ENCODE data around the gene DAAM1.

DAAM1 gene

DNA sequence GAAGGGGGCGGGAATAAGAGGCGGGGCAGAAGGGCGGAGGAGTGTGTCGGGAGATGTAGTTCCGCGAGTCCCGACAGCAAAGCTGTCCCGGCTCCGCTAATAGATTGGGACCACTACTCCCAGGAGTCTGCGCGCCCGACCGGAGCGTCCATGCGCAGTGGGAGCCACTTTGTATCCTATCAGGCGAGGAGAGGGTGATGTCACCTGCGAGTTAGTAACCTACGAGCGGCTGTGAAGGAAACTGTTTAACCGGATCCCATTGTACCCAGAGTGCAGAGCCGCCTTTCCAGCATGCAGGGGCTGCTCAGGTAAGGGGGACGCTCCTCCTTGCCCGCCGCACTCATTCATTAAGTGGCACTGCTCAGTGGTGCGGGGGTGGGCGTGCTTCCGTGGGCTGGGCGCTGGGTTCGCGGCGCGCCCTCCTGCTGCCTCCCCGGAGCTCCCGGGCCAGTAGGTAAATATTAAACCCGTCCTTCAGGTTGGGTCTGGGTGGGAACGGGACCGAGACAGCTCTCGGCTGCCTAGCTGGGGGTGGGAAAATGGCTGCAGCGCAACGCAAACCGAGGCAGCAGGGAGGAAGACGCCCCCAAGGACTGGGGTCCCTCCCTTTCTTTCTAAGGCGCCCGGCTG is at the start of gene DAAM1:
Gene DAAM1, plus strand, starts transcription at position 207 of the 630 bp plus-strand sequence. CDS start 74,811 bp downstream, outside the sequence.
- Histone ChIP-seq H3K9me3 (ENCODE audit: insufficient read depth, low read length) (no peaks in the 10 kb centered on the region), H3K27ac (ENCODE audit: low read length) (peak within 1 kb of the TSS; percentile 68)

DNA sequence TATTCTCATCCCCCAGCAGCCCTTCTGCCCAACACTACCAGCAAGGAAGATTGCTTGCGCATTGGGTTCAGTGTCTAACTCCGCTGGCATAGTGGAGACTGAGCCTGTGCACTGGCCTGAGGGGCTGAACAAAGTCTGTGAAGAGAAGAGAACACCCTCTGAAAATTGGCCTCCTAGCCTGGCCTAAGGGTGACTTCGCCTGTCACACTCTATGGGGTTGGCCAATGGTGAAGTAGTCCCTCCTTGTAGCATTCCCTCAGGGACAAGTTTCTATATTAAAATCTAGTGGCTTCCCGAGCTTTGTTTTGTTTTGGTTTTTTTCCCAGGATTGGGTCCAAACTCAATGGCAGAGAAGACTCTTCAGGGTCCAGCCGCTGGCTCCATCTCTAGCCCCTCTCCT is 49.1 kb upstream of the DAAM1 start:
- Histone ChIP-seq H3K27me3 (ENCODE audit: low read depth, low read length) (no peaks in the 10 kb centered on the region), H2AFZ (ENCODE audit: low read depth, low read length) (no peak overlapping the region), H4K20me1 (ENCODE audit: insufficient read depth, low read length) (no peaks in the 10 kb centered on the region), H3K36me3 (replicated peaks; ENCODE audit: low read depth, low read length) (no peaks in the 10 kb centered on the region), H3K9me3 (ENCODE audit: insufficient read depth, low read length) (no peaks in the 10 kb centered on the region), H3K27ac (ENCODE audit: low read length) (no peak overlapping the region), H3K4me1 (ENCODE audit: low read length) (no peaks in the 10 kb centered on the region), H3K4me3 (ENCODE audit: low read length) (no peak overlapping the region), H3K4me2 (ENCODE audit: low read length) (no peak overlapping the region), H3K79me2 (ENCODE audit: low read length) (no peaks in the 10 kb centered on the region), H3K9ac (ENCODE audit: low read length) (no peak overlapping the region)
- TF ChIP-seq, protein P1, sequence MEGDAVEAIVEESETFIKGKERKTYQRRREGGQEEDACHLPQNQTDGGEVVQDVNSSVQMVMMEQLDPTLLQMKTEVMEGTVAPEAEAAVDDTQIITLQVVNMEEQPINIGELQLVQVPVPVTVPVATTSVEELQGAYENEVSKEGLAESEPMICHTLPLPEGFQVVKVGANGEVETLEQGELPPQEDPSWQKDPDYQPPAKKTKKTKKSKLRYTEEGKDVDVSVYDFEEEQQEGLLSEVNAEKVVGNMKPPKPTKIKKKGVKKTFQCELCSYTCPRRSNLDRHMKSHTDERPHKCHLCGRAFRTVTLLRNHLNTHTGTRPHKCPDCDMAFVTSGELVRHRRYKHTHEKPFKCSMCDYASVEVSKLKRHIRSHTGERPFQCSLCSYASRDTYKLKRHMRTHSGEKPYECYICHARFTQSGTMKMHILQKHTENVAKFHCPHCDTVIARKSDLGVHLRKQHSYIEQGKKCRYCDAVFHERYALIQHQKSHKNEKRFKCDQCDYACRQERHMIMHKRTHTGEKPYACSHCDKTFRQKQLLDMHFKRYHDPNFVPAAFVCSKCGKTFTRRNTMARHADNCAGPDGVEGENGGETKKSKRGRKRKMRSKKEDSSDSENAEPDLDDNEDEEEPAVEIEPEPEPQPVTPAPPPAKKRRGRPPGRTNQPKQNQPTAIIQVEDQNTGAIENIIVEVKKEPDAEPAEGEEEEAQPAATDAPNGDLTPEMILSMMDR (IDR thresholded peaks at IDR 0.05; ENCODE audit: low read depth, low read length), result no peak
- no peak for TF ChIP-seq EZH2phosphoT487 (IDR thresholded peaks at IDR 0.05; ENCODE audit: low read depth)

More for the DNA sequence above, at the start of gene DAAM1:
- Histone ChIP-seq H4K20me1 (ENCODE audit: insufficient read depth, low read length) (peaks cover 3% of the 10 kb centered on the region; the same call in 1 of the 2 replicates), H3K4me2 (ENCODE audit: low read length) (peak within 1 kb of the TSS; percentile 80), H3K79me2 (ENCODE audit: low read length) (peaks cover 41% of the 10 kb centered on the region), H3K27me3 (ENCODE audit: low read depth, low read length) (peaks cover 23% of the 10 kb centered on the region), H3K36me3 (replicated peaks; ENCODE audit: low read depth, low read length) (no peaks in the 10 kb centered on the region), H3K4me1 (ENCODE audit: low read length) (peaks cover 27% of the 10 kb centered on the region), H3K4me3 (ENCODE audit: low read length) (peak within 1 kb of the TSS; percentile 85), H3K9ac (ENCODE audit: low read length) (peak within 1 kb of the TSS; percentile 79), H2AFZ (ENCODE audit: low read depth, low read length) (peak within 1 kb of the TSS; percentile 59)
- no peak for TF ChIP-seq EZH2phosphoT487 (IDR thresholded peaks at IDR 0.05; ENCODE audit: low read depth)
- TF ChIP-seq, protein P1 (IDR thresholded peaks at IDR 0.05; ENCODE audit: low read depth, low read length), result no peak

DNA sequence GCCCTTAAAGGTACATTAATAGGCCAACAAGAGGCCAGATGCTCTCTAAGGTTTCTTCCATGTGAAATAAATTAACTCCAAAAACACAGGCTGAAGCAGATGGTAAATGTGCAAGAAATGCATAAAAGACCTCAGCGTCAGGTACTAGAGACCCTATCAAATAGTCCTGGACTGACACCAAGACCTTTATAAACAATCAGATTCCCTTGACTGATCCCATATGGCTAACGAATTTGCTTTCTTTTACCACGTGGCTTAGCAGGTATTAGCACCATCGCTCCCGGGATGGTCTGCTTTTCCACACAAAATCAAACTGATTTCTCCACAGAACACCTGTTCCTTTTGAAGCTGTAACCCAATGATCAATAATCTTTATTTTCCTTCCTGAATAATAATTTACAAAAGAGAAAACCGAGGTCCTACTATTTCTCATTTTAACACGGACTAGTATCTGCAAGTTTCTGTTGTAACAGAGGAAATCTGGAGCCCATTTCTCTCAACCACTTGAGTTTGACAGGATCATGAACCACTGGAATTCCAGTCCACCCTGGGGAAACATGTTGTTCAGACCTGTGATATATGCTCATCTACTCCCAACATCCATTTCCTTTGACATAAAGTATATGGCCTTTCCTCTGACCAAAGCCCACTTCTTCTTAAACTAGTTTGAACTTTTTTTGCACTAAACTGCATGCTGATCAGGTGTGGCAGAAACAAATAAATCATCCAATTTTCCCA is 48.2 kb upstream of the DAAM1 start:
- Histone ChIP-seq H3K4me3 (ENCODE audit: low read length) (no peak overlapping the region), H3K4me2 (ENCODE audit: low read length) (no peak overlapping the region), H3K27ac (ENCODE audit: low read length) (no peak overlapping the region), H3K4me1 (ENCODE audit: low read length) (no peaks in the 10 kb centered on the region), H3K36me3 (replicated peaks; ENCODE audit: low read depth, low read length) (no peaks in the 10 kb centered on the region), H3K9ac (ENCODE audit: low read length) (no peak overlapping the region), H3K27me3 (ENCODE audit: low read depth, low read length) (no peaks in the 10 kb centered on the region), H2AFZ (ENCODE audit: low read depth, low read length) (no peak overlapping the region), H4K20me1 (ENCODE audit: insufficient read depth, low read length) (no peaks in the 10 kb centered on the region), H3K79me2 (ENCODE audit: low read length) (no peaks in the 10 kb centered on the region), H3K9me3 (ENCODE audit: insufficient read depth, low read length) (no peaks in the 10 kb centered on the region)
- no peak for TF ChIP-seq EZH2phosphoT487 (IDR thresholded peaks at IDR 0.05; ENCODE audit: low read depth)
- TF ChIP-seq, protein P1 (IDR thresholded peaks at IDR 0.05; ENCODE audit: low read depth, low read length), result no peak

DNA sequence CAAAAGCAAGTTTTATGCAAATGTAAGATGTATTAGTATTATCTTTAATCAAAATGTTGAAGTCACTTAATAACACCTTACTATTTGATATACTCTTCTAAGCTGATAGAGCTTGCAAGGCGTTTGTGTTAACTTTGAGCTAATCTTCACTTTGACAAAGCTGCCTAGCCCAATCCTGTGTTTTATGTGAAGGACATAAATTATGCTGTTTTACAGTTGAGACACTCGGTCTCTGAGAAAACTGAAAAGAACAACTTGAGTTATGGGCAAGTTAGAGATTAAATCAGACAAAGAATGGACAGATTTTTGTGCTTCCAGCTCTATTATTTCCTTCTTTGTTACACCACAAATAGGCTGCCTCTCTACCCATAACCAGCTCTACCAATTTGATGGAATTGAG is 42.0 kb upstream of the DAAM1 start:
- Histone ChIP-seq H3K27ac (ENCODE audit: low read length) (no peak overlapping the region), H3K9me3 (ENCODE audit: insufficient read depth, low read length) (no peaks in the 10 kb centered on the region), H3K9ac (ENCODE audit: low read length) (no peak overlapping the region), H3K4me3 (ENCODE audit: low read length) (no peak overlapping the region), H3K36me3 (replicated peaks; ENCODE audit: low read depth, low read length) (no peaks in the 10 kb centered on the region), H2AFZ (ENCODE audit: low read depth, low read length) (no peak overlapping the region), H3K27me3 (ENCODE audit: low read depth, low read length) (peaks cover 10% of the 10 kb centered on the region), H4K20me1 (ENCODE audit: insufficient read depth, low read length) (no peaks in the 10 kb centered on the region), H3K4me2 (ENCODE audit: low read length) (no peak overlapping the region), H3K4me1 (ENCODE audit: low read length) (peaks cover 24% of the 10 kb centered on the region), H3K79me2 (ENCODE audit: low read length) (no peaks in the 10 kb centered on the region)
- no peak for TF ChIP-seq EZH2phosphoT487 (IDR thresholded peaks at IDR 0.05; ENCODE audit: low read depth)
- TF ChIP-seq, protein P1 (IDR thresholded peaks at IDR 0.05; ENCODE audit: low read depth, low read length), result no peak
